HG02588 (cell line): ENCODE results near the gene MROH2A.
"Not testable (repeated sequence)": the region's sequence is repeated elsewhere in the genome, so short reads cannot be mapped to it uniquely, and the experiment has no call there.

ENCODE experiments used
- ATAC-seq: cut with Tn5 transposase; IDR thresholded peaks from one replicate; pipeline ENCODE4 v1.9.1; 2021; ENCODE audit warnings: mild to moderate bottlenecking, moderate library complexity; ENCODE audit not compliant: unreplicated experiment

The MROH2A gene

DNA sequence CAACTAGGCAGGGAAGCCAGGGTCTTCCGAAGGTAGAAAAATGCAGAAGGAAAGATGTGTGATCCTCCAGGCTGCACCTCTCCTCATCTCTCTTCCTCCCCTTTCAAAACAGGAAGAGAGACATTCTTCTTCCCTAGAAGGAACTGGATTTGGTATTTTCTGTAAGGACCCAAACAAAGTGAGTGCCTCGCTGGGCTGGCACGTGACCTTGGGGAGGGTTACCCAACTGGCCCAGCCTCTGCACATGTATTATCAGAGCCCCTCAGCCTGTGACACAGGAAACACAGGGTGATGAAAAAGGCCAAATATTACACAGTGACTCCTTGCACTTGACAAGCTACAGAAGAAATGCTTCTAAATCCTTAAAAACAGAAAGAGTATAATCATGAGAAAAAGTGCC is 73.9 kb downstream of the MROH2A start:
- ATAC-seq: no peak

- no peak for ATAC-seq
Measured at GRCh38 chr2:233853353-233853752, 75.2 kb downstream of the MROH2A start.

- no peak for ATAC-seq
Measured at GRCh38 chr2:233853883-233854240, 75.7 kb downstream of the MROH2A start.

DNA sequence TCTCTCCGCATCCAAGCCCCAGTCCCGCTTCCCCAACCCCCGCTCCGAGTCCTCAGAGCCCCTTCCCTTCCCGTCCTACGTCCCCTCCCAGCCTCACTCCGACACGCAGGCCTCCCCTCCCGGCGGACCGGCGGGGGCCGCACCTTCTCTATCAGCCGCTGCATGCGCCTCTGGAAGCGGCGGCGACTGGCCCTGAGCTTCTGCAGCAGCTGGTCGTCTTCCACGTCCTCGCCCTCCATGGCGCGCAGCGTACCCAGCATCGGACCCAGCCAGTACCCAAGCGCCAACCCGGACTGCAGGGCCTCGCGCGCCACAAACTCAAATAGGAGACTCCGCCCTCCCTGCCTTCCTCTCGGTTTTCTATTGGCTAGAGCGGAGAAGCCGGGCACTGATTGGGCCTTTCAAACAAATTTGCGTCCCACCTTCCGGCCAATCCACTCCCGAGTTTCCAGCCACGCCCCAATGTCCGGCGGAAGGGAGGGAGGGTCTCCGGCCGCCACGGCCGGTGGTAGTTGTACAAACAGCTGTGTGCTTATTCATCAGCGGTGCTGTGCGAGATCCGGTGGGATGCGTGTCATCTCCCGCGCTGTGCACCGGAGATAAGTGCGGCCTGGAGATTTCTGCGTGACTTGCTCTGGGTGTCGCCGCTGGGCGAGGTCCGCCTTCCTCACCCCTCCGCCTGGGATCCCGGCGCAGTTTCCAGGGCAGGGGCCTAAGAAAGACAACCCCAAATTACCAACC is 76.3 kb downstream of the MROH2A start, which contains the start of gene HJURP:
TSS of gene HJURP (minus strand) at position 295 of the 741 bp plus-strand sequence. CDS start at position 260, 35 bp downstream.
- ATAC-seq: peak; percentile 97

GRCh38 chr2:233855345-233855744 is 77.2 kb downstream of the MROH2A start:
- no peak for ATAC-seq

DNA sequence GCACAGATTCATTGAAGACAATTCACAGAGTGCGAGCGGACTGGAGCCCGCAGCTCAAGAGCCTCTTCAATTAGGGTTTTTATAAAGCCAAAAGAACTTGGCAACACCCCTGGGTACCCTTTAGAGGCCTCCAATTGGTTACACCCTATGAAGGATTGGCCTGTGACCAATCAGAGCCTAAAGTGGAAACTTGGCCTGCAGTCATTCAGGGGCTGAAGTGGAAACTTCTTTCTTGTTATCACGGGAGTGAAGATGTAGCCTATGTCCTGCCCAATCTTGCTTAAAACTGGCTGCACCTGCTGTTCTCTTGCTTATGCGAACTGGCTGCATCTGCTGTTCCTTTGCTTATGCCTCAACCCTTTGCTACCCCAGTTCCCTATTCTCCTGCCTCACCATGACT is 78.1 kb downstream of the MROH2A start:
- no peak for ATAC-seq

DNA sequence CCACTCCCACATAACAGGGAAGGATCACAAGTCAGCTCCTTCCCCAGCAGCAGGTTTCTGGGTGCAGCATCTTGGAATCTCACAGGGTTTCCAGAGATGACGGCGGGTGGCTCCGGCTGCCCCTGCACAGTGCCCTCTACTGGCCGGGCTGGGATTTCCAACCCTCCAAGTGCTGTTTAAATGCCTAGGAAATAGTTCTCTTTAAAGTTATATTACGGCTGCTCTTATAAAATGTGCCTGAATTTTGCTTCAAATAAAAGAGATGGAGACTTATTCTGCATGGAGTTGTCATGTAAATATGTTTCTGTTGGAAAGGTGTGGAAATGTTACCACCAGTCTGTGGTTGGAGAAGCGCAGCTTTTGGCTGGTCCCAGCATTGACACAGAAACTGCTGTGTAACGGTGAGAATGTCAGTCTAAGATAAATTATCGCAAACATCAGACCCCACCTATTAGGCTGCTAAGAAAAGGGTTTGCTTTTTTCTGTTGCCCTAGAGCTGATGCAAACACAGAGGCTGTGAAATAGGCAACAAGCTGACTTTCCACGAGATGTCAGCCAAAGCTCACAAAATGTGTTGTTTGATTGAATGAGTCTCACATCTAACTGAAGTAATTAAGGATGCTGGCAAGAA is 79.5 kb downstream of the MROH2A start:
- ATAC-seq: no peak

DNA sequence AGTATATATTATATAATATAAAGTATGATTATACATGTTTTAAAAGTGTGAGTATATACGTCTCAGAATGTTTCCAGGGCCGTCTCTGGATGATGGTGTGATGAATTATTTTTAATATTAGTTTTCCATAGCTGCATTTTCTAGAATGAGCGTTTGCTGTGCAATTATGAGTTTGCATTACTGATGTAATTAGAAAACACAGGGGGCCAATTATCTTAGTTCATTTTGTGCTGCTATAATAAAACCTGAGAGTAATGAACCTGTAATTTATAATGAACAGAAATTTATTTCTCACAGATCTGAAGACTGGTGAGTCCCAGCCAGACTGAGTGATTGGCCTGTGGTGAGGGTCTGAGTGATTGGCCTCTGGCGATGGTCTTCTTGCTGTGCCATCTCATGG is 80.2 kb downstream of the MROH2A start:
- ATAC-seq: no peak

DNA sequence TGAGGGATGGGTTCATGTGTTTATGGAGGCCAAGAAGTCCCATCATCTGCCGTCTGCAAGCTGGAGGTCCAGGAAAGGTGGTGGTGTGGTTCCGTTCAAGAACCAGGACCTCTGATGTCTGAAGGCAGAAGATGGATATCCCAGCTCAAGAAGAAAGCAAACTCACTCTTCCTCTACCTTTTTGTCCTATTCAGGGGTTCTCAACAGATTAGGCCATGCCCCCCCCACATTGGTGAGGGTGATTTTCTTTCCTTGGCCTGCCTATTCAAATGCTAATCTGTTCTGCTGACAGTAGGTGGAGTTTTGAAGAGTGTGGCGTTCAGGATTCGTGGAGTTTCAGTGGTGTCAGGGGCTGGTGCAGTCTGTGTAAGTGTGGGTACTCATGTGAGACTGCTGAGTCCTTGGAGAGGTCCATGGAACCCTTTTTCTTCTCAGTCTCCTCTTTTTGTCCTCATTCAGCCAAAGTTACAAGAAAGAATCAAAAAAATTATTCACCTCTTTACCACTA is 84.2 kb downstream of the MROH2A start:
- no peak for ATAC-seq

- ATAC-seq: no peak
Measured at GRCh38 chr2:233865838-233866237, 87.7 kb downstream of the MROH2A start.

DNA sequence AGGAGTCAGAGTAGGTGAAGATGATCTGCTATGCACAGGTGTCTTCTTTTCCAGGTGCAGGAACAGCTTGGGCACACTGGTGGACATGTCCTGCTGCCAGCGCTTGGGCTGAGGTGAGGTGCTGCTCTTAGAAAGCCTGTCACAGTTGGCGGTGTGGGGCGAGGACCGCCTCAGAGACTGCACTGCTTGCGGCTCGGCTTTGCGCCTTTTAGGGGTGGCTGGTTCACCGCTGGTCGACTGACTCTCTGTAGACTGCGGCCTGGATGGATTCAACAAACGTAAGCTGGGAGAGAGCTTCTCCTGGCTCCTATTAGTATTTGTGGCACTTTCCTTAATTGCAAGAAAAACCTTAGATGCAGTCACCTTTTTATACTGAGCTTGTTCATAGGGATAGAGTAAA is 88.3 kb downstream of the MROH2A start:
- no peak for ATAC-seq

- ATAC-seq: peak; percentile 69
Measured at GRCh38 chr2:233867993-233868532, 89.9 kb downstream of the MROH2A start, which contains the start of gene MSL3B. TSS of gene MSL3B (minus strand) at chr2:233868386.

DNA sequence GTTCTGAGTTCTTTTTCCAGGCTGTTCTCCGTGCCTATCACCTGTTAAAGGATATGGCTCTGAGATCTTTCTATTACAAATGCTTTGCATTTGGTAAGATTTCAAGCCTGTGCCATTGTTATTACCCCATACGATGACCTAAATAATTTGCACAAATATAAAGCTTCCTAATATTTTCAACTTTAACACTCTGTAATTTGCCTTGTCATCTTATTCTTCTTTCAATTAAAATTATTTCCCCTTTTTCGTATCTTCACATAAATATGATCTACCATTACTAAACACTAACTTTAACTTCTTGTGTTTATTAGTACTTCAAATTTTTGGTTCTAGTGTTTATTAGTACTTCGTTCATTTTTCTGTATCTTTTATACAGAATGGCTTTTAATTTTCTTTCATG is 93.3 kb downstream of the MROH2A start:
- no peak for ATAC-seq

GRCh38 chr2:233872125-233872524 is 94.0 kb downstream of the MROH2A start:
- ATAC-seq: not testable (repeated sequence)

DNA sequence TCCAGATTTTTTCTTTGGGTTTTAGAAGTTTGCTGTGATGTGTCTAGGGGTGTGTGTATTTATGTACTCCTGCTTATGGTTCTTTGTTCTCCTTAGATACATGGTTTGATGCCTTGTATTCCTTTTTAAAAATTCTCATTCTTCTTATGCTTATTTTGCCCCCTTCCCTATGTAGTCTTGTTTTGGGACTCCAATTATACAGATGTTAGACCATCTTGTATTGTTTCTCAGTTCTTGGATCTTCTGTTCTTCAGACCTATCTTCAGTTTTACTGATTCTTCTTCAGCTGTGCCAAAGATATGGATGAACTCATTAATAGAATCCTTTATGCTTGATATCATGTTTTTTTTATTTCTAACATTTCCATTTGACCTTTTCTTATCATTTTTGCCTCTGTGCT is 104.2 kb downstream of the MROH2A start:
- ATAC-seq: no peak
